ENCODE data around the gene RAI14. TPM values are rescaled to one million over a fixed set of nuclear protein-coding genes. Genes with fewer than 3 reads are reported as not detected.

RAI14 gene
- total RNA-seq, 1 donor from 2014 or later, result 260 TPM

GRCh38 chr5:34832568-34832967 lies 176.4 kb downstream of the RAI14 start:
- Mint-ChIP-seq H3K27ac (ENCODE audit: unreplicated experiment) (no peak overlapping the region), H3K36me3 (ENCODE audit: low read depth) (peaks cover 46% of the 10 kb centered on the region), H3K4me1 (ENCODE audit: low read depth) (peaks cover 2% of the 10 kb centered on the region), H3K9me3 (ENCODE audit: low read depth) (no peaks in the 10 kb centered on the region), H3K27me3 (ENCODE audit: low read depth) (no peaks in the 10 kb centered on the region), H3K4me3 (ENCODE audit: unreplicated experiment) (no peak overlapping the region)
- no peak for DNase-seq (ENCODE audit: low spot score)
- no peak for TF ChIP-seq CTCF (IDR thresholded peaks at IDR 0.05)

GRCh38 chr5:34833090-34833489 lies 177.0 kb downstream of the RAI14 start:
- H3K27ac Mint-ChIP-seq (ENCODE audit: unreplicated experiment), result no peak overlapping the region
- peaks cover 41% of the 10 kb centered on the region for H3K36me3 Mint-ChIP-seq (ENCODE audit: low read depth)
- no peaks in the 10 kb centered on the region for H3K9me3 Mint-ChIP-seq (ENCODE audit: low read depth)
- no peak for DNase-seq (ENCODE audit: low spot score)
- peaks cover 3% of the 10 kb centered on the region for H3K4me1 Mint-ChIP-seq (ENCODE audit: low read depth)
- TF ChIP-seq CTCF (IDR thresholded peaks at IDR 0.05), result no peak
- H3K27me3 Mint-ChIP-seq (ENCODE audit: low read depth), result no peaks in the 10 kb centered on the region
- no peak overlapping the region for H3K4me3 Mint-ChIP-seq (ENCODE audit: unreplicated experiment)

- Mint-ChIP-seq H3K4me3 (ENCODE audit: unreplicated experiment) (no peak overlapping the region), H3K27ac (ENCODE audit: unreplicated experiment) (no peak overlapping the region), H3K36me3 (ENCODE audit: low read depth) (peaks cover 35% of the 10 kb centered on the region), H3K27me3 (ENCODE audit: low read depth) (no peaks in the 10 kb centered on the region), H3K4me1 (ENCODE audit: low read depth) (peaks cover 10% of the 10 kb centered on the region), H3K9me3 (ENCODE audit: low read depth) (no peaks in the 10 kb centered on the region)
- no peak for TF ChIP-seq CTCF (IDR thresholded peaks at IDR 0.05)
- no peak for DNase-seq (ENCODE audit: low spot score)
Observed at GRCh38 chr5:34833976-34834793, 178.1 kb downstream of the RAI14 start.

GRCh38 chr5:34834794-34835089 lies 178.6 kb downstream of the RAI14 start:
- Mint-ChIP-seq H3K9me3 (ENCODE audit: low read depth) (no peaks in the 10 kb centered on the region), H3K27ac (ENCODE audit: unreplicated experiment) (no peak overlapping the region), H3K36me3 (ENCODE audit: low read depth) (peaks cover 30% of the 10 kb centered on the region), H3K4me1 (ENCODE audit: low read depth) (peaks cover 15% of the 10 kb centered on the region), H3K4me3 (ENCODE audit: unreplicated experiment) (no peak overlapping the region), H3K27me3 (ENCODE audit: low read depth) (no peaks in the 10 kb centered on the region)
- DNase-seq (ENCODE audit: low spot score), result no peak
- TF ChIP-seq CTCF (IDR thresholded peaks at IDR 0.05), result no peak

- H3K4me3 Mint-ChIP-seq (ENCODE audit: unreplicated experiment), result no peak overlapping the region
- no peak for DNase-seq (ENCODE audit: low spot score)
- no peaks in the 10 kb centered on the region for H3K27me3 Mint-ChIP-seq (ENCODE audit: low read depth)
- H3K4me1 Mint-ChIP-seq (ENCODE audit: low read depth), result peaks cover 15% of the 10 kb centered on the region
- H3K9me3 Mint-ChIP-seq (ENCODE audit: low read depth), result no peaks in the 10 kb centered on the region
- H3K27ac Mint-ChIP-seq (ENCODE audit: unreplicated experiment), result no peak overlapping the region
- peaks cover 25% of the 10 kb centered on the region for H3K36me3 Mint-ChIP-seq (ENCODE audit: low read depth)
- TF ChIP-seq CTCF (IDR thresholded peaks at IDR 0.05), result no peak
Observed at GRCh38 chr5:34835664-34836063, 179.5 kb downstream of the RAI14 start.
